Measurements from ENCODE around the gene NOL3. TPM values are rescaled to one million over a fixed set of nuclear protein-coding genes. Genes with fewer than 3 reads are reported as not detected.

The NOL3 gene
- total RNA-seq, 1 donor from 2014 or later: 8.4 TPM

DNA sequence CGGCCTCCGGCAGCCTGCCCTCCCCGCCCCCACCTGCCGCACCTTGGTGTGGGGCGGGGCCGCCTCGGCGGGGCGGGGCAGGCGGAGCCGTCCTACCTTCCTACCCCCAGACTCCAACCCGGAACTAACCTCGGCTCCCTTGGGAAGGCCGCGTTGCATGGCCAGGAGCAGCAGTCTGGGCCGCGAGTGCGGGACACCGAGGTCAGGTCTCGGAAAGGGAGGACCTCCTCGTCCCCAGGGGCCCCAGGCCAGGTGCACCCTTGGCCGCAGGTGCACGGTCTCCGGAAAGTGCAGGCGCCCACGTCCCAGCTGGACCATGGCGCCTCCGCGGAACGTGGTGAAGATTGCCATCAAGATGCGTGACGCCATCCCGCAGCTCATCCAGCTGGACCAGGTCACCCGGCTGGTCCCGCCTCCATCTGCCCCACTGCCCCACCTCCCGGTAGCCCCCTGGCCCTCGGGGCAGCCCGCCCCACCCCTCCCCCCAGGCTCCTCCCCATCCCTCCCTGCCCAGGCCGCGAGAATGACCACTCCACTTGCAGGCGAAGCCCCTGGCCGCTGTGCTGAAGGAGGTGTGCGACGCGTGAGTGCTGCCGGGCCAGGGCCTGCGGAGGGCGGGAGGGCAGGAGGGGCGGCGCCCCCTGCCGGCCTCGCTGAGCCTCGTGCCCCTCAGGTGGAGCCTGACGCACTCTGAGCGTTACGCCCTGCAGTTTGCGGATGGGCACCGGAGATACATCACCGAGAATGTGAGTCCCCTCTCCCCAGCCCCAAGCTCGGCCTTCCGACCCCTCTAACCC lies 28.9 kb downstream of the NOL3 start, which contains the start of gene ELMO3:
Gene ELMO3, plus strand, starts transcription at position 121 of the 797 bp plus-strand sequence. Its CDS starts 196 bp downstream, at position 317.
- Mint-ChIP-seq H3K27me3 (no peaks in the 10 kb centered on the region), H3K9me3 (no peaks in the 10 kb centered on the region), H3K4me1 (ENCODE audit: unreplicated experiment) (no peaks in the 10 kb centered on the region), H3K4me3 (peak within 1 kb of the TSS; percentile 83), H3K27ac (no peak within 1 kb of the TSS), H3K36me3 (peaks cover 6% of the 10 kb centered on the region)
- no peak for DNase-seq (ENCODE audit: extremely low spot score, unreplicated experiment)
- TF ChIP-seq, protein P1, sequence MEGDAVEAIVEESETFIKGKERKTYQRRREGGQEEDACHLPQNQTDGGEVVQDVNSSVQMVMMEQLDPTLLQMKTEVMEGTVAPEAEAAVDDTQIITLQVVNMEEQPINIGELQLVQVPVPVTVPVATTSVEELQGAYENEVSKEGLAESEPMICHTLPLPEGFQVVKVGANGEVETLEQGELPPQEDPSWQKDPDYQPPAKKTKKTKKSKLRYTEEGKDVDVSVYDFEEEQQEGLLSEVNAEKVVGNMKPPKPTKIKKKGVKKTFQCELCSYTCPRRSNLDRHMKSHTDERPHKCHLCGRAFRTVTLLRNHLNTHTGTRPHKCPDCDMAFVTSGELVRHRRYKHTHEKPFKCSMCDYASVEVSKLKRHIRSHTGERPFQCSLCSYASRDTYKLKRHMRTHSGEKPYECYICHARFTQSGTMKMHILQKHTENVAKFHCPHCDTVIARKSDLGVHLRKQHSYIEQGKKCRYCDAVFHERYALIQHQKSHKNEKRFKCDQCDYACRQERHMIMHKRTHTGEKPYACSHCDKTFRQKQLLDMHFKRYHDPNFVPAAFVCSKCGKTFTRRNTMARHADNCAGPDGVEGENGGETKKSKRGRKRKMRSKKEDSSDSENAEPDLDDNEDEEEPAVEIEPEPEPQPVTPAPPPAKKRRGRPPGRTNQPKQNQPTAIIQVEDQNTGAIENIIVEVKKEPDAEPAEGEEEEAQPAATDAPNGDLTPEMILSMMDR (conservative IDR thresholded peaks at IDR 0.05): peak; percentile 56

DNA sequence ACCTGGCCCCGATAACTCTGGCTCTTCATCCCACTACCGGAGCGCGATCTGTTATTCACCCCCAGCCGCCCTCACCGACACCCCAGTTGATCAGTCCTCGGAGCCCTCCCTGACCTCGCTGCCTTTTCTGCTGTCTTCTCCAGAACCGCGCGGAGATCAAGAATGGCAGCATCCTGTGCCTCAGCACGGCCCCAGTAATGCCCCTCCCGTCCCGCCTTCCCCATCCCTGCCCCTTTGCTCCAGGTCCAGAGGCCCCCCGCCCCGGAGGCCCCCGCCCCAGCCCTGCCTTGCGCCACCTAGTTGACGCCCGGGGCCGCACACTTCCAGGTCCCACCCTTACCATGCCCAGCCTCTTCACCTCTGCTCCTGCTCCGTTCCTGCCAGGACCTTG lies 29.5 kb downstream of the NOL3 start:
- TF ChIP-seq, protein P1 (conservative IDR thresholded peaks at IDR 0.05): peak; percentile 24
- no peaks in the 10 kb centered on the region for H3K9me3 Mint-ChIP-seq
- no peak for DNase-seq (ENCODE audit: extremely low spot score, unreplicated experiment)
- no peaks in the 10 kb centered on the region for H3K4me1 Mint-ChIP-seq (ENCODE audit: unreplicated experiment)
- no peak overlapping the region for H3K27ac Mint-ChIP-seq
- peaks cover 6% of the 10 kb centered on the region for H3K36me3 Mint-ChIP-seq
- peak overlapping the region; percentile 83 for H3K4me3 Mint-ChIP-seq
- no peaks in the 10 kb centered on the region for H3K27me3 Mint-ChIP-seq

DNA sequence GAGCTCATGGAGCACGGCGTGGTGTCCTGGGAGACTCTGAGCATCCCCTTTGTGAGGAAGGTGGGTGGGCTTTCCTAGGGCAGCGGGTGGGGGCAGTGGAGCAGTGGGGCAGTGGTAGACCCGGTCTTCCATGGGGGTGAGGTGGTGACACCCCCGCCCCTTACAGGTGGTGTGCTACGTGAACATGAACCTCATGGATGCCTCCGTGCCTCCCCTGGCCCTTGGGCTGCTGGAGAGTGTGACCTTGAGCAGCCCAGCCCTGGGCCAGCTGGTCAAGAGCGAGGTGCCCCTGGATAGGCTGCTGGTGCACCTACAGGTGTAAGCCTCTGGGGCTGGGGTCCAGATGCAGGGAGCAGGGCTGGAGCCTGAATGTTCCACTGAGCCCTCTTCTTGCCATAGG lies 30.2 kb downstream of the NOL3 start:
- Mint-ChIP-seq H3K4me3 (peak overlapping the region; percentile 80), H3K36me3 (peaks cover 6% of the 10 kb centered on the region), H3K27me3 (no peaks in the 10 kb centered on the region), H3K9me3 (no peaks in the 10 kb centered on the region), H3K27ac (no peak overlapping the region), H3K4me1 (ENCODE audit: unreplicated experiment) (no peaks in the 10 kb centered on the region)
- no peak for DNase-seq (ENCODE audit: extremely low spot score, unreplicated experiment)
- TF ChIP-seq, protein P1 (conservative IDR thresholded peaks at IDR 0.05): no peak

- H3K36me3 Mint-ChIP-seq: no peaks in the 10 kb centered on the region
- no peak for DNase-seq (ENCODE audit: extremely low spot score, unreplicated experiment)
Observed at GRCh38 chr16:67201411-67202345, 31.3 kb downstream of the NOL3 start.

DNA sequence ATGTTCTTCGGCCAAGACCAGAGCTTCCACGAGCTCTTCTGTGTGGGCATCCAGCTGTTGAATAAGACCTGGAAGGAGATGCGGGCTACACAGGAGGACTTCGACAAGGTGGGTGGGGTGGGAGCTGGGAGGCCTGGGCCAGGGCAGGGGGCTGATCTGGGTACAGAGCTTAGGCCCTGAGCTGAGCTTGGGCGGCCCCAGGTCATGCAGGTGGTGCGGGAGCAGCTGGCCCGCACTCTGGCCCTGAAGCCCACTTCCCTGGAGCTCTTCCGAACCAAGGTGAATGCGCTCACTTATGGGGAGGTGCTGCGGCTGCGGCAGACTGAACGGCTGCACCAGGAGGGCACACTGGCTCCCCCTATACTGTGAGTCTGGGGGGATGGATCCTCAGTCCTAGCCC lies 32.1 kb downstream of the NOL3 start:
- no peaks in the 10 kb centered on the region for H3K36me3 Mint-ChIP-seq
- H3K27me3 Mint-ChIP-seq: no peaks in the 10 kb centered on the region
- no peak overlapping the region for H3K4me3 Mint-ChIP-seq
- TF ChIP-seq, protein P1 (conservative IDR thresholded peaks at IDR 0.05): no peak
- H3K27ac Mint-ChIP-seq: no peak overlapping the region
- no peaks in the 10 kb centered on the region for H3K9me3 Mint-ChIP-seq
- H3K4me1 Mint-ChIP-seq (ENCODE audit: unreplicated experiment): no peaks in the 10 kb centered on the region
- DNase-seq (ENCODE audit: extremely low spot score, unreplicated experiment): no peak

More at GRCh38 chr16:67201411-67202345, 31.3 kb downstream of the NOL3 start:
- no peaks in the 10 kb centered on the region for H3K27me3 Mint-ChIP-seq
- H3K4me3 Mint-ChIP-seq: no peak overlapping the region
- TF ChIP-seq, protein P1 (conservative IDR thresholded peaks at IDR 0.05): no peak
- H3K27ac Mint-ChIP-seq: no peak overlapping the region
- no peaks in the 10 kb centered on the region for H3K4me1 Mint-ChIP-seq (ENCODE audit: unreplicated experiment)
- H3K9me3 Mint-ChIP-seq: no peaks in the 10 kb centered on the region
